Common myeloid progenitor, CD34-positive (primary cell): ENCODE results near the gene CAMK2N1.

Experiments used
- CTCF ChIA-PET: fragments of 350-600 bp; sonication (Branson Sonifier 250); formaldehyde crosslinking; loops from one replicate; lab custom pipeline; 2021; ENCODE audit warnings: antibody characterized with exemption; lab: Charles Lee
- POLR2A ChIA-PET: fragments of 350-600 bp; sonication (Branson Sonifier 250); formaldehyde crosslinking; loops from one replicate; lab custom pipeline; 2021; ENCODE audit warnings: antibody characterized with exemption; lab: Charles Lee
- DNase-seq, 3 donors: peaks; one replicate each; pipeline versions ENCODE4 v3.0.0 to v3.0.0-alpha.2; 2013
- H3K27ac ChIP-seq, 2 experiments: 1 replicate in 1 of 2; 2 replicates in 1 of 2; pipeline ENCODE4 v1.7.0; 2013; ENCODE audit warnings: inconsistent platforms in 2 of 2, low read length in 2 of 2, mild to moderate bottlenecking in 2 of 2, low read depth in 1 of 2, moderate library complexity in 1 of 2; ENCODE audit not compliant: severe bottlenecking in 2 of 2, insufficient read depth in 1 of 2, poor library complexity in 1 of 2
- H3K27me3 ChIP-seq, 5 experiments: replicated peaks in 2 of 5; 1 replicate in 3 of 5; 2 replicates in 2 of 5; pipeline versions ENCODE4 v1.6.1 to v1.7.0; 2013; ENCODE audit warnings: low read length in 4 of 5, mild to moderate bottlenecking in 2 of 5, moderate library complexity in 2 of 5, inconsistent platforms in 1 of 5; ENCODE audit not compliant: insufficient read depth in 5 of 5, control insufficient read depth in 4 of 5
- H3K36me3 ChIP-seq, 4 experiments: 1 replicate in 2 of 4; 2 replicates in 2 of 4; pipeline versions ENCODE4 v1.6.1 to v1.7.0; 2013; ENCODE audit warnings: low read length in 3 of 4, control low read depth in 1 of 4, mild to moderate bottlenecking in 1 of 4; ENCODE audit not compliant: control insufficient read depth in 4 of 4, insufficient read depth in 4 of 4
- H3K4me1 ChIP-seq, 4 experiments: 1 replicate in 3 of 4; 2 replicates in 1 of 4; pipeline versions ENCODE4 v1.6.1 to v1.7.1; 2013; ENCODE audit warnings: low read length in 3 of 4, mild to moderate bottlenecking in 3 of 4, control low read depth in 1 of 4, inconsistent platforms in 1 of 4, moderate library complexity in 1 of 4; ENCODE audit not compliant: control insufficient read depth in 4 of 4, insufficient read depth in 4 of 4; ENCODE audit errors: control extremely low read depth in 1 of 4
- H3K4me3 ChIP-seq, 7 experiments: 1 replicate in 4 of 7; 2 replicates in 3 of 7; pipeline versions ENCODE4 v1.5.1 to v1.7.0; 2013; ENCODE audit warnings: mild to moderate bottlenecking in 7 of 7, low read length in 6 of 7, moderate library complexity in 6 of 7, inconsistent platforms in 2 of 7, low read depth in 2 of 7, control low read depth in 1 of 7; ENCODE audit not compliant: insufficient read depth in 4 of 7, control insufficient read depth in 1 of 7; ENCODE audit errors: extremely low read depth in 1 of 7
- H3K9me3 ChIP-seq, 5 experiments: 1 replicate in 4 of 5; 2 replicates in 1 of 5; pipeline versions ENCODE4 v1.6.1 to v1.7.1; 2013; ENCODE audit warnings: low read length in 4 of 5, mild to moderate bottlenecking in 2 of 5, inconsistent platforms in 1 of 5, low read depth in 1 of 5, moderate library complexity in 1 of 5; ENCODE audit not compliant: control insufficient read depth in 4 of 5, insufficient read depth in 2 of 5; ENCODE audit errors: control extremely low read depth in 1 of 5
- WGBS: methylation state at CpG from one replicate; pipeline ENCODE4 v1.1.5; 2013; ENCODE audit not compliant: insufficient coverage; 5-methylcytosine and 5-hydroxymethylcytosine counted together

The CAMK2N1 gene

DNA sequence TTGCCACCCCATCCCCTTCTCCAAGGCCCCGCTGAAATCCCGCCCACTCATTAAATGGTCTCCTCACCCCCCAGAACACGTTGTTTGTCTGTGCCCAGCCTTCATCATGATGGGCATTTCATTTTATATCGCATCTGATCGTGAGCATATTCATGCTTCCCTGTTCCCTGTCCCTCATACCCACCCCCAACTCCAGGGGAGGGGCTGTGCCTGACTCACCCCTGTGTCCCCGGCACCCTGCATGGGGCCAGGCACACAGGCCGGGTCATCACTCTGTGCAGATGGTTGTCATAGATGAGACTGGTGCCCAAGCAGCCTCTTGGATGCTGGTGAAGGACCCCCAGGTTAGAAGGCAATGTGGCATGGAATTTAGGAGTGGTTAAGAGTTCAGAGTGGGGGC is 11.0 kb downstream of the CAMK2N1 start:
- Histone ChIP-seq H3K27me3 (peaks cover 9 to 85% (median 38%) of the 10 kb centered on the region in 5 experiments), H3K4me3 (no peak overlapping the region), H3K27ac (no peak overlapping the region), H3K9me3 (no peaks in the 10 kb centered on the region), H3K36me3 (no peaks in the 10 kb centered on the region), H3K4me1 (peaks cover 0 to 9% (median 4%) of the 10 kb centered on the region in 4 experiments)
- DNase-seq: no peak
- CTCF ChIA-PET: no interaction called here
- 67% methylated on average over 7 of the region's 7 CpGs for WGBS
- POLR2A ChIA-PET: no interaction called here

DNA sequence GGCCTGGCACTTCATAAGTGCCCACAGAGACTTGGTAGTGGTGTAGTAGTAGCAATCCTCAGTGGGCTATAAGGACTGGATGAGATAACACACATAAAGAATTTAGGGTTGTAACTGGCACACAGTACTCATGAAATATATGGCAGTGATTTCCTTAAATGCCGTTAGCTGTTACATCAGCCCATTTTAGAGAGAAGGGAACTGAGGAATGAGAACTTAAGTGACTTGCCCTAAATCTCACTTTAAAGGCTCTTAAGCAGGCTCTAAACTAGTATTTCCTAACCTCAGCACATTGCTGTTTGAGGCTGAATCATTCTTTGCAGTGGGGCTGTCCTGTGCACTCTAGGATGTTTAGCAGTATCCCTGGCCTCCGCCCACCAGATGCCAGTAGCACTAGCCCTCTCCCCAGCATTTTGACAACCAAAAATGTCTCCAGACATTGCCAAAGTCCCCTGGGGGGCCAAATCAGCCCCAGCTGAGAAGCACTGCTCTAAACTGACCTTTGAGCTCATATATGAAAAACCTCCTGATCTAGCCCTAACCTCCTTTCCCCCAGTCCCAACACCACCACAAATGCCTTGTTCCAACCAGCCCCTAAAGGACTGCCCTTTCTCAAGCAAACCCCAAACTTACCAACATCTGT is 11.6 kb downstream of the CAMK2N1 start:
- Histone ChIP-seq H3K9me3 (no peaks in the 10 kb centered on the region), H3K27me3 (peaks cover 9 to 79% (median 37%) of the 10 kb centered on the region in 5 experiments), H3K36me3 (no peaks in the 10 kb centered on the region), H3K27ac (no peak overlapping the region), H3K4me1 (peaks cover 0 to 9% (median 4%) of the 10 kb centered on the region in 4 experiments), H3K4me3 (no peak overlapping the region)
- ChIA-PET POLR2A (no interaction called here), CTCF (no interaction called here)
- WGBS: 80% methylated on average over 1 of the region's 2 CpGs
- DNase-seq: no peak

- no peak overlapping the region for H3K4me3 ChIP-seq
- WGBS: 79% methylated on average over 2 of the region's 4 CpGs
- no peak overlapping the region for H3K27ac ChIP-seq
- H3K4me1 ChIP-seq: peaks cover 0 to 9% (median 4%) of the 10 kb centered on the region in 4 experiments
- H3K9me3 ChIP-seq: no peaks in the 10 kb centered on the region
- peaks cover 7 to 77% (median 41%) of the 10 kb centered on the region in 5 experiments for H3K27me3 ChIP-seq
- ChIA-PET POLR2A (no interaction called here), CTCF (no interaction called here)
- DNase-seq: no peak
- no peaks in the 10 kb centered on the region for H3K36me3 ChIP-seq
Observed at GRCh38 chr1:20473894-20474293, 12.1 kb downstream of the CAMK2N1 start.

DNA sequence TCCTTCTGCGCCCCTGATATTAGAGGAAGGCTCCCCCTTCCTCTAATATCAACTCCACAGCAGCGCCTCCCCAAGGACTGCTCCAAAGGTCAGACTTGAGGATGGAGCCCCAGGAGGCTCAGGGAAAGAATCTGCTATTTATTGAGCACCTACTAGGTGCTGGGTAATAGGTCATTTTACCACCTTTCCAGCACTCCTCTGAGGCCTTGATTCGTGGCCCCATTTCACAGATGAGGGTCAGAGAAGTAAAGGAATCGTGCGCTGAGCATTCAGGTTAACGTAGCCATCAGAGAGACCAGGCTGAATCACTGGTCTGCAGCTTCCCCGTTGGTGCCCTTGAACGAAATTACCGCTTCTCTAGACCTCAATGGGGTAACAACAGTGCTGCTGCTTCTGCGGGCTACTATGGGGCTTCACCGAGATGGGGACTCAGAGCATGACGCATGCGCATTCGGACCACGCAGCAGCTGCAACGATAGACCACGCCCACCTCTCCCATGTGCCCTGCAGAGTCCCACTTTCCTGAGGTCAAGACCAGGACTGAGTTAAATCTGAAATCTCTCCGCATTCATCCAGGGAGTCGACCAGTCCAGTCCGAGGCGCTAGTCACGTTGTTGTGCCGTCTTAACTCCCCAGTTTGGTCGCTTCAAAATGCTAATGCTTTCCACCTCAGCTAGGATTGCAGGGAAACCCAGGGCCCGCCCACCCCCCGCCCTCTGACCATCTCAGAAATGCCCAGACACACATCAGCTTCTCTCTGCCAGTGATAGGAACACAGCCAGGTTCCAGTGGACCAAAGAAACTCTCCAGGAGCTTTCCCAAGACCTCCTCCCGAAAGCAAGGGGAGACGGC is 12.9 kb downstream of the CAMK2N1 start:
- Histone ChIP-seq H3K27ac (no peak overlapping the region), H3K4me3 (peak overlapping the region in 1 of 7 experiments; percentile 3), H3K9me3 (no peaks in the 10 kb centered on the region), H3K36me3 (no peaks in the 10 kb centered on the region), H3K27me3 (peaks cover 4 to 77% (median 38%) of the 10 kb centered on the region in 5 experiments), H3K4me1 (peaks cover 0 to 9% (median 4%) of the 10 kb centered on the region in 4 experiments)
- 30% methylated on average over 26 of the region's 28 CpGs for WGBS
- peak in 2 of 3 donors; percentile 25 to 43 for DNase-seq
- ChIA-PET CTCF (no interaction called here), POLR2A (no interaction called here)

GRCh38 chr1:20472121-20472520 is 13.9 kb downstream of the CAMK2N1 start:
- POLR2A ChIA-PET: no interaction called here

DNA sequence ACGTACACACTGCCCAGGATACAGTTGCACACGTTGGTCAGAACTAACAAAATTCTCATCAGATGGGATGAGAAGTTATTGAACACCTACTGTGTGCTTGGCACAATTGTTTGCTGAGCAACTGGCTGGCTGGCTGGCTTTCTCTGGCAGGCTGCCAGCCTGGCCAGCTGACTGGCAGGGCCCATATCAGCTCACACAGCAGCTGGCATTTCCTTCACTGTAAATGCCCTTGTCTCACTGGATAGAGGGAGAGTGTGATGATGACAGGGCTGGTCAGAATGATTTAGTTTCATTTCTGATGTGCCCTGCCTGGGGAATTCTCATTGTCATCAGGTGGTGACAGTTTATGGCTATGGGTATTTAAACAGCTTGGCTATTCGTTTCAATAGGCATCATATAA is 15.8 kb downstream of the CAMK2N1 start:
- WGBS: 79% methylated on average over 2 of the region's 3 CpGs
- Histone ChIP-seq H3K4me3 (no peak overlapping the region), H3K36me3 (no peaks in the 10 kb centered on the region), H3K4me1 (peaks cover 0 to 3% (median 1%) of the 10 kb centered on the region in 4 experiments), H3K9me3 (no peaks in the 10 kb centered on the region), H3K27ac (no peak overlapping the region), H3K27me3 (peaks cover 4 to 74% (median 30%) of the 10 kb centered on the region in 5 experiments)
- POLR2A ChIA-PET: no interaction called here
- peak in 2 of 3 donors; percentile 43 to 61 for DNase-seq
- CTCF ChIA-PET: interaction anchor here (1.1 kb wide), 1 partner anchor 10 kb away, joined by 3 read pairs; no protein-coding TSS in a partner anchor

More at GRCh38 chr1:20472121-20472520, 13.9 kb downstream of the CAMK2N1 start:
- H3K36me3 ChIP-seq: no peaks in the 10 kb centered on the region
- no peak for DNase-seq
- CTCF ChIA-PET: no interaction called here
- peaks cover 4 to 75% (median 33%) of the 10 kb centered on the region in 5 experiments for H3K27me3 ChIP-seq
- peaks cover 0 to 9% (median 4%) of the 10 kb centered on the region in 4 experiments for H3K4me1 ChIP-seq
- no peak overlapping the region for H3K4me3 ChIP-seq
- no peak overlapping the region for H3K27ac ChIP-seq
- H3K9me3 ChIP-seq: no peaks in the 10 kb centered on the region
- 100% methylated on average over 2 of the region's 4 CpGs for WGBS
